Measurements from ENCODE around the gene CCNH. TPM values are rescaled to one million over a fixed set of nuclear protein-coding genes. Genes with fewer than 3 reads are reported as not detected.

Gene CCNH
- total RNA-seq, 1 experiment from 2014 or later: 63.2 TPM

GRCh38 chr5:87361536-87362213 is 51.1 kb downstream of the CCNH start:
- Histone ChIP-seq H3K36me3 (ENCODE audit: control insufficient read depth in 1 of 2, insufficient read depth in 2 of 2, low read length in 2 of 2) (peaks cover 0 to 7% of the 10 kb centered on the region in 2 experiments), H4K20me1 (ENCODE audit: insufficient read depth) (no peaks in the 10 kb centered on the region), H3K4me2 (ENCODE audit: low read length) (no peak overlapping the region), H3K27me3 (ENCODE audit: insufficient read depth, low read length) (no peaks in the 10 kb centered on the region), H3K9ac (ENCODE audit: low read length) (no peak overlapping the region), H3K27ac (ENCODE audit: low read depth, low read length) (no peak overlapping the region), H3K4me3 (replicated peaks in 1 of 2; ENCODE audit: low read depth in 1 of 2, low read length in 2 of 2) (no peak overlapping the region), H3K4me1 (ENCODE audit: control insufficient read depth in 1 of 2, insufficient read depth in 2 of 2, low read length in 2 of 2) (no peaks in the 10 kb centered on the region), H2AFZ (ENCODE audit: low read depth, low read length, poor library complexity, severe bottlenecking) (no peak overlapping the region), H3K9me2 (ENCODE audit: insufficient read depth) (no peaks in the 10 kb centered on the region), H3K9me3 (ENCODE audit: control insufficient read depth in 1 of 2, insufficient read depth in 1 of 2, low read depth in 1 of 2, low read length in 2 of 2) (no peaks in the 10 kb centered on the region), H3K79me2 (ENCODE audit: insufficient read depth, low read length) (no peaks in the 10 kb centered on the region)
- RAD21 ChIA-PET (ENCODE audit: low non-redundant PET in 1 of 2, low total read pairs in 2 of 2, uncharacterized antibody in 2 of 2, unreplicated experiment in 2 of 2): no interaction called here
- CTCF ChIA-PET: no interaction called here
- intact Hi-C loops (cut with micrococcal nuclease): no loop called here
- ATAC-seq (no peak), DNase-seq (ENCODE audit: low read depth, low spot score) (no peak)
- POLR2A ChIA-PET: no interaction called here
- TF ChIP-seq SIN3A (IDR thresholded peaks at IDR 0.05; ENCODE audit: low read depth) (no peak), POLR2A (IDR thresholded peaks at IDR 0.05; ENCODE audit: borderline replicate concordance, extremely low read depth, insufficient read depth, insufficient read length) (no peak), JUND (IDR thresholded peaks at IDR 0.05) (no peak), FOSL1 (IDR thresholded peaks at IDR 0.05; ENCODE audit: low read depth) (no peak), REST (IDR thresholded peaks at IDR 0.05; ENCODE audit: low read depth) (no peak), MAX (IDR thresholded peaks at IDR 0.05) (no peak), ZBTB33 (IDR thresholded peaks at IDR 0.05; ENCODE audit: extremely low read depth, insufficient replicate concordance, low read length) (no peak), YY1 (IDR thresholded peaks at IDR 0.05; ENCODE audit: extremely low read depth, insufficient replicate concordance, low read depth, low read length) (no peak)
- no TSS peak for BruUV-seq (replicated peaks)

All from HCT116 (cell line).